GM12878 (cell line): ENCODE measurements around the gene CD8B.

Experiments used
- EP300 ChIP-seq, 2 experiments: fragments of 150-350 bp in 1 of 2; IDR thresholded peaks; 2 replicates each; pipeline ENCODE4 v1.6.1; 2011 to 2012; ENCODE audit warnings: low read depth in 2 of 2, low read length in 2 of 2, borderline replicate concordance in 1 of 2, improper control_type of control experiment in 1 of 2, inconsistent platforms in 1 of 2; ENCODE audit not compliant: control insufficient read depth in 1 of 2
- EZH2 ChIP-seq: IDR thresholded peaks from 2 replicates; pipeline ENCODE4 v1.6.1; 2012; ENCODE audit warnings: low read depth, mild to moderate bottlenecking, control low read depth, inconsistent platforms, low read length, borderline replicate concordance; ENCODE audit not compliant: control insufficient read depth
- KDM1A ChIP-seq: fragments of 200-600 bp; sonication (generic); IDR thresholded peaks from 2 replicates; pipeline ENCODE4 v1.6.1; 2016; ENCODE audit warnings: borderline replicate concordance
- NFIC ChIP-seq: IDR thresholded peaks from 2 replicates; pipeline ENCODE4 v1.6.1; 2012; ENCODE audit warnings: low read depth, mild to moderate bottlenecking, inconsistent platforms, low read length, moderate library complexity
- POLR2AphosphoS5 ChIP-seq: IDR thresholded peaks from 2 replicates; pipeline ENCODE4 v1.6.1; 2011; ENCODE audit warnings: mild to moderate bottlenecking, low read length, inconsistent platforms
- SMC3 ChIP-seq: IDR thresholded peaks from 2 replicates; pipeline ENCODE4 v1.6.1; 2011; ENCODE audit warnings: low read length, improper control_type of control experiment, borderline replicate concordance
- STAT3 ChIP-seq: IDR thresholded peaks from 2 replicates; pipeline ENCODE4 v1.6.1; 2011; ENCODE audit warnings: low read depth, low read length, improper control_type of control experiment
- ZNF622 ChIP-seq: fragments of 450-650 bp; IDR thresholded peaks from 2 replicates; pipeline ENCODE4 v1.6.1; 2017; ENCODE audit warnings: mild to moderate bottlenecking, inconsistent platforms
- TF ChIP-seq, protein P1 (sequence below): fragments of 450-650 bp; conservative IDR thresholded peaks from 2 replicates; pipeline ENCODE4 v1.6.1; 2017; ENCODE audit warnings: mild to moderate bottlenecking, moderate library complexity
- TF ChIP-seq, protein P2 (sequence below): IDR thresholded peaks from 2 replicates; pipeline ENCODE4 v1.6.1; 2012; ENCODE audit warnings: mild to moderate bottlenecking, low read depth, low read length
- TF ChIP-seq, protein P3 (sequence below), 3 experiments: IDR thresholded peaks in 2 of 3; conservative IDR thresholded peaks in 1 of 3; 2 replicates each; pipeline ENCODE4 v1.5.1; 2011; ENCODE audit warnings: low read depth in 3 of 3, low read length in 3 of 3, mild to moderate bottlenecking in 3 of 3, control low read depth in 2 of 3, moderate library complexity in 2 of 3, inconsistent platforms in 1 of 3, mixed read lengths in 1 of 3; ENCODE audit not compliant: control insufficient read depth in 2 of 3, insufficient read depth in 1 of 3; ENCODE audit errors: extremely low read depth in 1 of 3

DNA sequence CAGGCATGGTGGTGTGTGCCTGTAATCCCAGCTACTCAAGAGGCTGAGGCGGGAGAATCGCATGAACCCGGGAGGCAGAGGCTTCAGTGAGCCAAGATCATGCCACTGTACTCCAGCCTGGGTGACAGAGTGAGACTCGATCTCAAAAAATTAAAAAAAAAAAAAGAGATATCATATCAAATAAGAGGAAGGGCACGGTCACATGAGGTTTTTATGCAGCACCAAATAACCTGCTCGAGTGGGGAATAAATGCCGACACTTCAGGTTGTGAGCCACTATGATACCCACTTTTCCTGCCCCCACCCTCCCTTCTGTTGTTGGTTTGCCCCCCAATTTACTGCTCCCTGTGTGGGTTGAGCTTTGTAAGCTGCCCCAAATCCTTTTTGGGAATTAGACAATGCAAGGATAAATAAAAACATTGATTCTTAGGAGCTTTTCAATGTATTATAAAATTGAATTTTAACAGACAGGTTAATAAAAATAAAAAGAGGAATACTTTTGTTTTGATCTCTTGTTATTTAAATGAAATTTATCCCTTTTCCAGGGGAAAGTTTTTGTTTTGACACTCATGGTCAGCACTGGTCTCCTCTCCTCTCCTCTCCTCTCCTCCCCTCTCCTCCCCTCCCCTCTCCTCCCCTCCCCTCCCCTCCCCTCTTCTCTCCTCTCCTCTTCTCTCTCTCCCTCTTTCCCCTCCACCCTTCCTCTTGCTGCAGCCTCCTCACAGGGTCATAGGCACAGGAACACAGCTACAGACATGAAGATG is 29.2 kb downstream of the CD8B start:
- TF ChIP-seq POLR2AphosphoS5: no peak
- TF ChIP-seq STAT3: no peak
- no peak for TF ChIP-seq ZNF622
- TF ChIP-seq, protein P1, sequence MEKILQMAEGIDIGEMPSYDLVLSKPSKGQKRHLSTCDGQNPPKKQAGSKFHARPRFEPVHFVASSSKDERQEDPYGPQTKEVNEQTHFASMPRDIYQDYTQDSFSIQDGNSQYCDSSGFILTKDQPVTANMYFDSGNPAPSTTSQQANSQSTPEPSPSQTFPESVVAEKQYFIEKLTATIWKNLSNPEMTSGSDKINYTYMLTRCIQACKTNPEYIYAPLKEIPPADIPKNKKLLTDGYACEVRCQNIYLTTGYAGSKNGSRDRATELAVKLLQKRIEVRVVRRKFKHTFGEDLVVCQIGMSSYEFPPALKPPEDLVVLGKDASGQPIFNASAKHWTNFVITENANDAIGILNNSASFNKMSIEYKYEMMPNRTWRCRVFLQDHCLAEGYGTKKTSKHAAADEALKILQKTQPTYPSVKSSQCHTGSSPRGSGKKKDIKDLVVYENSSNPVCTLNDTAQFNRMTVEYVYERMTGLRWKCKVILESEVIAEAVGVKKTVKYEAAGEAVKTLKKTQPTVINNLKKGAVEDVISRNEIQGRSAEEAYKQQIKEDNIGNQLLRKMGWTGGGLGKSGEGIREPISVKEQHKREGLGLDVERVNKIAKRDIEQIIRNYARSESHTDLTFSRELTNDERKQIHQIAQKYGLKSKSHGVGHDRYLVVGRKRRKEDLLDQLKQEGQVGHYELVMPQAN: no peak
- TF ChIP-seq, protein P2, sequence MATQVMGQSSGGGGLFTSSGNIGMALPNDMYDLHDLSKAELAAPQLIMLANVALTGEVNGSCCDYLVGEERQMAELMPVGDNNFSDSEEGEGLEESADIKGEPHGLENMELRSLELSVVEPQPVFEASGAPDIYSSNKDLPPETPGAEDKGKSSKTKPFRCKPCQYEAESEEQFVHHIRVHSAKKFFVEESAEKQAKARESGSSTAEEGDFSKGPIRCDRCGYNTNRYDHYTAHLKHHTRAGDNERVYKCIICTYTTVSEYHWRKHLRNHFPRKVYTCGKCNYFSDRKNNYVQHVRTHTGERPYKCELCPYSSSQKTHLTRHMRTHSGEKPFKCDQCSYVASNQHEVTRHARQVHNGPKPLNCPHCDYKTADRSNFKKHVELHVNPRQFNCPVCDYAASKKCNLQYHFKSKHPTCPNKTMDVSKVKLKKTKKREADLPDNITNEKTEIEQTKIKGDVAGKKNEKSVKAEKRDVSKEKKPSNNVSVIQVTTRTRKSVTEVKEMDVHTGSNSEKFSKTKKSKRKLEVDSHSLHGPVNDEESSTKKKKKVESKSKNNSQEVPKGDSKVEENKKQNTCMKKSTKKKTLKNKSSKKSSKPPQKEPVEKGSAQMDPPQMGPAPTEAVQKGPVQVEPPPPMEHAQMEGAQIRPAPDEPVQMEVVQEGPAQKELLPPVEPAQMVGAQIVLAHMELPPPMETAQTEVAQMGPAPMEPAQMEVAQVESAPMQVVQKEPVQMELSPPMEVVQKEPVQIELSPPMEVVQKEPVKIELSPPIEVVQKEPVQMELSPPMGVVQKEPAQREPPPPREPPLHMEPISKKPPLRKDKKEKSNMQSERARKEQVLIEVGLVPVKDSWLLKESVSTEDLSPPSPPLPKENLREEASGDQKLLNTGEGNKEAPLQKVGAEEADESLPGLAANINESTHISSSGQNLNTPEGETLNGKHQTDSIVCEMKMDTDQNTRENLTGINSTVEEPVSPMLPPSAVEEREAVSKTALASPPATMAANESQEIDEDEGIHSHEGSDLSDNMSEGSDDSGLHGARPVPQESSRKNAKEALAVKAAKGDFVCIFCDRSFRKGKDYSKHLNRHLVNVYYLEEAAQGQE: no peak
- TF ChIP-seq, protein P3, sequence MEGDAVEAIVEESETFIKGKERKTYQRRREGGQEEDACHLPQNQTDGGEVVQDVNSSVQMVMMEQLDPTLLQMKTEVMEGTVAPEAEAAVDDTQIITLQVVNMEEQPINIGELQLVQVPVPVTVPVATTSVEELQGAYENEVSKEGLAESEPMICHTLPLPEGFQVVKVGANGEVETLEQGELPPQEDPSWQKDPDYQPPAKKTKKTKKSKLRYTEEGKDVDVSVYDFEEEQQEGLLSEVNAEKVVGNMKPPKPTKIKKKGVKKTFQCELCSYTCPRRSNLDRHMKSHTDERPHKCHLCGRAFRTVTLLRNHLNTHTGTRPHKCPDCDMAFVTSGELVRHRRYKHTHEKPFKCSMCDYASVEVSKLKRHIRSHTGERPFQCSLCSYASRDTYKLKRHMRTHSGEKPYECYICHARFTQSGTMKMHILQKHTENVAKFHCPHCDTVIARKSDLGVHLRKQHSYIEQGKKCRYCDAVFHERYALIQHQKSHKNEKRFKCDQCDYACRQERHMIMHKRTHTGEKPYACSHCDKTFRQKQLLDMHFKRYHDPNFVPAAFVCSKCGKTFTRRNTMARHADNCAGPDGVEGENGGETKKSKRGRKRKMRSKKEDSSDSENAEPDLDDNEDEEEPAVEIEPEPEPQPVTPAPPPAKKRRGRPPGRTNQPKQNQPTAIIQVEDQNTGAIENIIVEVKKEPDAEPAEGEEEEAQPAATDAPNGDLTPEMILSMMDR (IDR thresholded peaks at IDR 0.05 in 2 of 3, conservative IDR thresholded peaks at IDR 0.05 in 1 of 3; ENCODE audit: control insufficient read depth in 2 of 3, extremely low read depth in 1 of 3, insufficient read depth in 1 of 3, low read depth in 3 of 3, low read length in 3 of 3): no peak
- no peak for TF ChIP-seq KDM1A
- no peak for TF ChIP-seq EZH2
- TF ChIP-seq EP300 (IDR thresholded peaks at IDR 0.05; ENCODE audit: borderline replicate concordance in 1 of 2, control insufficient read depth in 1 of 2, low read depth in 2 of 2, low read length in 2 of 2): no peak
- no peak for TF ChIP-seq SMC3
- TF ChIP-seq NFIC: no peak
